GM19240 (cell line): Measurements from ENCODE around the gene TUBGCP2.

ENCODE experiments used
- DNase-seq: peaks from one replicate; pipeline ENCODE4 v3.0.0; 2011; ENCODE audit warnings: low spot score; ENCODE audit not compliant: insufficient read length

Gene TUBGCP2

GRCh38 chr10:133341983-133342382, 33.3 kb upstream of the TUBGCP2 start:
- DNase-seq, result no peak

- no peak for DNase-seq
Measured at GRCh38 chr10:133339708-133340380, 31.2 kb upstream of the TUBGCP2 start.

GRCh38 chr10:133338080-133339071, 29.7 kb upstream of the TUBGCP2 start:
- DNase-seq, result no peak

- DNase-seq, result no peak
Measured at GRCh38 chr10:133337370-133337725, 28.7 kb upstream of the TUBGCP2 start.

- no peak for DNase-seq
Measured at GRCh38 chr10:133336577-133337369, 28.1 kb upstream of the TUBGCP2 start, which contains the start of gene CALY. Gene CALY, minus strand, starts transcription at chr10:133336896. Its CDS starts 7,907 bp downstream, at chr10:133328989.

GRCh38 chr10:133336118-133336576, 27.5 kb upstream of the TUBGCP2 start:
- DNase-seq, result no peak

GRCh38 chr10:133335246-133336117, 26.8 kb upstream of the TUBGCP2 start:
- DNase-seq, result no peak

GRCh38 chr10:133334503-133335245, 26.0 kb upstream of the TUBGCP2 start:
- DNase-seq, result no peak

- no peak for DNase-seq
Measured at GRCh38 chr10:133332936-133333699, 24.4 kb upstream of the TUBGCP2 start.

GRCh38 chr10:133329491-133330202, 21.0 kb upstream of the TUBGCP2 start:
- peak; percentile 99 for DNase-seq

GRCh38 chr10:133328358-133329343, 20.0 kb upstream of the TUBGCP2 start:
- no peak for DNase-seq

GRCh38 chr10:133327651-133328357, 19.1 kb upstream of the TUBGCP2 start:
- DNase-seq, result no peak

- no peak for DNase-seq
Measured at GRCh38 chr10:133326745-133327650, 18.3 kb upstream of the TUBGCP2 start.

- DNase-seq, result no peak
Measured at GRCh38 chr10:133326223-133326551, 17.5 kb upstream of the TUBGCP2 start.

GRCh38 chr10:133325440-133326222, 17.0 kb upstream of the TUBGCP2 start:
- DNase-seq, result no peak
